ENCODE results near the gene NFILZ.

DNA sequence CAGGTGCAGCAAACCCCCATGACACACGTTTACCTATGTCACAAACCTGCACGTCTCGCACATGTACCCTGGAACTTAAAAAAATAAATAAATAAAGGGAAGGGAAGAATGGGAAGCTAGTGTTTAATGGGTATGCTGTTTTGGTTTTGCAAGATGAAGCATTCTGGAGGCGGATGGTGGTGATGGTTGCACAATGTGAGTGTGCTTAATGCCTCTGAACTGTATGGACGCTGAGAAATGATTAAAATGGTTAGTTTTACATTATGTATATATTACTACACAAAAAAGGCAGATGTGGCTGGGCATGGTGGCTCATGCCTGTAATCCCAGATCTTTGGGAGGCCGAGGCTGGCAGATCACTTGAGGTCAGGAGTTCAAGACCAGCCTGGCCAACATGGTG lies 17.8 kb downstream of the NFILZ start:
- TF ChIP-seq POLR2A (IDR thresholded peaks at IDR 0.05): no peak
- TF ChIP-seq, protein P1, sequence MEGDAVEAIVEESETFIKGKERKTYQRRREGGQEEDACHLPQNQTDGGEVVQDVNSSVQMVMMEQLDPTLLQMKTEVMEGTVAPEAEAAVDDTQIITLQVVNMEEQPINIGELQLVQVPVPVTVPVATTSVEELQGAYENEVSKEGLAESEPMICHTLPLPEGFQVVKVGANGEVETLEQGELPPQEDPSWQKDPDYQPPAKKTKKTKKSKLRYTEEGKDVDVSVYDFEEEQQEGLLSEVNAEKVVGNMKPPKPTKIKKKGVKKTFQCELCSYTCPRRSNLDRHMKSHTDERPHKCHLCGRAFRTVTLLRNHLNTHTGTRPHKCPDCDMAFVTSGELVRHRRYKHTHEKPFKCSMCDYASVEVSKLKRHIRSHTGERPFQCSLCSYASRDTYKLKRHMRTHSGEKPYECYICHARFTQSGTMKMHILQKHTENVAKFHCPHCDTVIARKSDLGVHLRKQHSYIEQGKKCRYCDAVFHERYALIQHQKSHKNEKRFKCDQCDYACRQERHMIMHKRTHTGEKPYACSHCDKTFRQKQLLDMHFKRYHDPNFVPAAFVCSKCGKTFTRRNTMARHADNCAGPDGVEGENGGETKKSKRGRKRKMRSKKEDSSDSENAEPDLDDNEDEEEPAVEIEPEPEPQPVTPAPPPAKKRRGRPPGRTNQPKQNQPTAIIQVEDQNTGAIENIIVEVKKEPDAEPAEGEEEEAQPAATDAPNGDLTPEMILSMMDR (IDR thresholded peaks at IDR 0.05): no peak
- no peak for TF ChIP-seq POLR2AphosphoS5 (IDR thresholded peaks at IDR 0.05)
